ENCODE results near the gene NADK.

The NADK gene

DNA sequence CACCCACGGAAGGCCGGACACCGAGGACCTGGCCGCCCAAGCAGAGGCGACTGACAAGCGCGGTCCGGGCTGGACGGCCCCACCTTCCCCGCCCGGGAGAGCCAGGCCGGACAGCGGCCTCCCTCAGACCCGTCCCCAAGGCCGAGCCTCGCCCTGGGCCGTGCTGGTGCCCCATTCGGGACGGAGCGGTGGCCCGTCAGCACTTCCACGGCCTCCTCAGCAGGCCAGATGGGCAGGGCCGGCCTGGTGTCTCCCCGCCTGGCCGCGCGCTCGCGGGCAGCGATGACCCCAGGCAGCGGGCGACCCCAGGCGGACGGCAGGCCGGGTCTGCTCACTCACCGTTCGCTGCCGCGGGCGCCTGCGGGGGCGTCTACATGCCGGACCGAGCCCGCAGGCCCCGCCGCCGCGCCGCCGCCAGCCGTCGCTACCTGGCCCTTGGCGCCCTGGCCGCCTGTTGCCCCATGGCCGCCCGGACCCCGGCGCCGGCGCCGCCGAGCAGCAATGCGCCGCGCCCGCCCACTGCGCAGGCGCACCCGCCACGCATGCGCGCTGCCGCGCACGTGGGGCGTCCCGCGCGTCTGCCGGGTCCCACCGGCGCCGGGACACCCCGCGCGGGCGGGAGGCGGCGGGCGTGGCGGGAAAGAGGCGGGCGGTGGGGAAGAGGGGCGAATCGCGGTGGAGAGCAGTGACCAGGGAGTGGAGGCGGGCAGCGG is at the start of gene NADK:
Gene NADK (minus strand): TSS at position 521 of the 713 bp plus-strand sequence. CDS start 13,064 bp downstream, outside the sequence.
- DNase-seq (ENCODE audit: extremely low read depth in 1 of 2, low read depth in 1 of 2), result peak in 1 of 2 donors; percentile 62

- DNase-seq (ENCODE audit: extremely low read depth in 1 of 2, low read depth in 1 of 2), result no peak
Observed at GRCh38 chr1:1827089-1827848, 49.0 kb upstream of the NADK start.

- no peak for DNase-seq (ENCODE audit: extremely low read depth in 1 of 2, low read depth in 1 of 2)
Observed at GRCh38 chr1:1826356-1827088, 48.3 kb upstream of the NADK start.

GRCh38 chr1:1825217-1825616 is 46.9 kb upstream of the NADK start:
- DNase-seq (ENCODE audit: extremely low read depth in 1 of 2, low read depth in 1 of 2), result no peak

DNA sequence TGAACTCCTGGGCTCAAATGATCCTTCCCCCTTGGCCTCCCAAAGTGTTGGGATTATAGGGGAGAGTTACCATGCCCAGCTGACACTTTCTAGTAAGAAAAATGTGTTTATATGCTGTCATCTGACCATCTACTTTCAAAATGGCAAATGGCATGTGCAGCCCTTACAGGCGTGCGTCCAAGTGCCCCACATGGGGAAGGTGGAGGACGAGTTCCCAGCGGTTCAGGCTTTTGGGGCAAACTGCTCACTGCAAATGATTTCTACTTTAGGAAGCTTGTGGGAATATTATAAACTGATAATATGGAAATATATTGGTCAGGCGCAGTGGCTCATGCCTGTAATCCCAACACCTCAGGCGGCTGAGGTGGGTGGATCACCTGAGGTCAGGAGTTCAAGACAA is 41.5 kb upstream of the NADK start:
- DNase-seq (ENCODE audit: extremely low read depth in 1 of 2, low read depth in 1 of 2), result no peak

GRCh38 chr1:1817221-1817620 is 39.0 kb upstream of the NADK start:
- DNase-seq (ENCODE audit: extremely low read depth in 1 of 2, low read depth in 1 of 2), result no peak

DNA sequence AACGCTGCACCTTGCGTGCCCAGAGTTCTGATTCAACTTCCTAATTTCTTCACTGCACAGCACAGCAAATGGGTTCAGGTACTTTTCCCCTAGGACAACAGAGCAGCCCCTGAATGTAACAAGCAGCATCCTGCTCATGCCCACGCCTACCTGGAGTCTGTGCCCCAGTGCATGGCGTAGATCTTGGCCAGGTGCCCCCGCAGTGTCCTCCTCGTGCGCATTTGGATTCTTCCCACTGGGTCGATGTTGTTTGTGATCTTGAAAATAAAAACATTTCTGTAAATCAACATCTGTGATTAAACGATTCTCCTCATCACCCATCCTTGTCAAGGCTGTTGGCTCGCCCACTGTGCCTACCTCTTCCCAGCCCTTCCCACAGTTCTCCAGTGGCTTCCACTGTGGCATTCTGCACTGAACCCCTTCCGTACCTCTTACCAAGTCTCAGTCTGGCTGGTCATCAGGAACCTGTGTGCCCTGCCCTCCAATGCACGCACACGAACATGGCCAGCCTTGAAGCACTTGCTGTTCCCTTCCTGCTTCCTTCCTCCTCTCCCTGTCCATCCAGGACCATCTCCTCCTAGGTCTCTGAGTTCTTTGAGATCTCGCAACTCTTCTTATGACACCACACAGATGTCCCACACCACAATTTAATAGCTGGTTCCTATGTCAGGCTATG is 37.5 kb upstream of the NADK start:
- no peak for DNase-seq (ENCODE audit: extremely low read depth in 1 of 2, low read depth in 1 of 2)

DNA sequence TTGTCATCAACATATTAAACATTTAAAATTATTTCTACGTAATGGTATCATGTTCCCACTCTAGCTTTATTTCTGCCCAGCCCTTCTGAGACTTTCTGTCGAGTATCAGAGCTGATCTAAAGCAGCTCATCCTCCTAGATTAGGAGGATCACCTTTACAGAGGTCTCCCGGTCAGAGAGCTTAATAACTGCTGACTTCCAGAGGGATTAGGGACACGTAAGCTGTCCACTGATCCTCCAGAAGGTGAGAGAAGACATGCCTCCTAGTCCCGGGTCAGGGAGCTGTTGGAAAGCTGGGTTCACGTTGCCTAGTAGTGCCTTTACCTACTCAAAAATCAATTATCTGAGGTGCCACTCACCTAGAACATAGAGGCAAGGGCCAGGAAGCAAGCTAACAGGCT is 31.2 kb upstream of the NADK start:
- no peak for DNase-seq (ENCODE audit: extremely low read depth in 1 of 2, low read depth in 1 of 2)

DNA sequence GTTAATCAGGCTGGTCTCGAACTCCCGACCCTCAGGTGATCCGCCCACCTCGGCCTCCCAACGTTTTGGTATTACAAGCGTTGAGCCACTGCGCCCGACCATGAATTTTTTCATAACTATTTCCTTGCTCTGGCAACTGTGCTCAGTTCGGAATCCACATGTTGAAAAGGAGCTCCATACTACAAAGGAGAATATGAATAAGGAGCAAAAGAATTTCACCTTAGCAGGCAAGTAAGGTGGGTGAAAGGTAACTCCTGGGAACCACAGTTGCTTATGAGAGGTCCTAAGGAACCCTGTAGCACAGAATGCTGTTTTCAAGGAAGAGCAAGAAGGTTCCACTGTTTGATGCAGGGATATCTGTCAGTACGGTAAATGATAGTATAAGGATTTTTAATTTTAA is 29.9 kb upstream of the NADK start:
- no peak for DNase-seq (ENCODE audit: extremely low read depth in 1 of 2, low read depth in 1 of 2)

GRCh38 chr1:1806890-1807289 is 28.6 kb upstream of the NADK start:
- DNase-seq (ENCODE audit: extremely low read depth in 1 of 2, low read depth in 1 of 2), result no peak

DNA sequence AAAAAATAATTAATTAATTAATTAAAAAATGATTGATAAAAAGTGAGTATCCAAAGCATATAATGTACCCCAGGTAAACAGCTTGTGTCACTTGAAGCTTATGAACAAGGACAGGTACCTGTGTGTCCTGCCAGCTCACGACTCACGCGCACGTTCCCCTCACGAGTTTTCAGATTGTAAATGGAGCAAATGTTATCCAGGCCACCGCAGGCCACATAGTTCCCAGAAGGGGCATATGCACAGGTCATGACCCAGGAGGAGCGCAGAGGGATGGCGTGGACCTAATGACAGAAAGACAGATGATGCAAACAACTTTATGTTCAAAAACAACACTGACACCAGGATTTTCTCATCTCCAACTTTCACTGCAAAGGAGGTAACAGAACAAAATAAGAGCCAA is 26.0 kb upstream of the NADK start:
- no peak for DNase-seq (ENCODE audit: extremely low read depth in 1 of 2, low read depth in 1 of 2)

DNA sequence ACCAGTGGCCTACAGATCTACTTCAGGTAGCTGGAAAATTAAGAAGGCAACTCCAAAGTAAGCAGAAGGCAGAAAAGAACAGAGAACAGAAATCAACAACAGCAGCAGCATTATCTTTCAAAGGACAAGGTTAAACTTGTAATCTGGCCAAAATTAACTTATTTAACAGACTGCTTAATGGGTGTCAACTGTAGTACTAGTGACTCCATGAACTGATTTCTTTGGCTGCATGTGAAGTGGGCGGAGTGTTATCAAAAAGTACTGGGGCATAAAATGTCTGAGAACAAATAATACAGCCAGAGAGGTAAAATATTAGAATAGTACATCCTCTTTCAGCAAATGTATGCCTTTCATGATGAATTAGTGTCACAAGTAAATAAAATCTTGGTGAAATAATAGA is 24.6 kb upstream of the NADK start:
- no peak for DNase-seq (ENCODE audit: extremely low read depth in 1 of 2, low read depth in 1 of 2)

GRCh38 chr1:1799716-1800115 is 21.4 kb upstream of the NADK start:
- DNase-seq (ENCODE audit: extremely low read depth in 1 of 2, low read depth in 1 of 2), result no peak

- DNase-seq (ENCODE audit: extremely low read depth in 1 of 2, low read depth in 1 of 2), result no peak
Observed at GRCh38 chr1:1797731-1798341, 19.6 kb upstream of the NADK start.

DNA sequence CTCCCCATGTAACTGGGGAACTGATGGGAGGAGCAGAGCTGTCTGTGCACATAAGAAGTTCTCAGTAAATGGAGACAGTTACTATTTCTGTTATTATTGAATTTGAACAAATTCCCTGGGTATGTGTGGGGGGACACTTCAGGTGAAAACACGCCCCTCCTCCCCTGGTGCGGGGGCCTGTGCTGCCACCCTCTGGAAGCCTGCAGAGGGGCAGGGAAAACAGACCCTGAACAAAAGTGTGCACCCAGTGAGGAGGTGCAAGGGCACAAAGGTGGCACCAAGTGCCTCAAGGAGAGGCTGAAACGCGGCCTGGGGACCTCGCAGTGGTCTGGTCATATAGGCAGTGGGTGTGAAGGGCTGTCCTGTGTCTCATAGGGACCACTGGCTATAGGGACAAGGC is 18.2 kb upstream of the NADK start:
- no peak for DNase-seq (ENCODE audit: extremely low read depth in 1 of 2, low read depth in 1 of 2)

GRCh38 chr1:1794999-1795398 is 16.7 kb upstream of the NADK start:
- DNase-seq (ENCODE audit: extremely low read depth in 1 of 2, low read depth in 1 of 2), result no peak

GRCh38 chr1:1793481-1794244 is 15.4 kb upstream of the NADK start:
- no peak for DNase-seq (ENCODE audit: extremely low read depth in 1 of 2, low read depth in 1 of 2)

DNA sequence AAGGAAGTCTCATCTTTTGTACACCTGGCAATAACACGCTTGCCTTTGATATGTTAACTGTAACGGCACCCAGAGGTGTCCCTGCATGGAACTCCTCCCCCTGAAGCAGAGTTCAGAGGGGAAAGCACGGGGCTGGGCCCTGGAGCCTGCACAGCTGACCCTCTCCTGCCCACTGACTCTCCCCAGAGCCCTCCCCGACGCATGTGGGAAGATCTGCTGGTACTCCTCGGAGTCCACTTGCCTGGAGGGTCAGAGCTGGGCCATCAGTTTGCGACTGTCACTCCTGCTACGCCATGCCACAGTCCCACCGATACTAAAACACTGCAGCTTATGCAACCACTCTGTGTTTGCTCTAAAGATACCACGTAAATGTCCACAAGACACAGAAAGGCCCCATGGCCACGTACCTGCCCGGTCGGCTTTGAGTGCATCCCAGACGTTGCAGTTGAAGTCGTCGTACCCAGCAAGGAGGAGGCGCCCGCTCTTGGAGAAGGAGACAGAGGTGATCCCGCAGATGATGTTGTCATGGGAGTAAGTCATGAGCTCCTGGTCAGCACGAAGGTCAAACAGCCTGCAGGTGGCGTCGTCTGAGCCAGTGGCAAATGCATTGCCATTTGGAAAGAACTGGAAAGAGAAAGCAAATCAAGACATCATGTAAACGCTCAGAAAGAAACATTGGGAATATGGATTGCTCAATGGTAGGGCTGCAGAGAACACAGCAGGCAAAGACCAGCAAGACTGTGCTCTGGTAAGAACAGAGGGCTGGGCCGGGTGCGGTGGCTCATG is 10.6 kb upstream of the NADK start:
- DNase-seq (ENCODE audit: extremely low read depth in 1 of 2, low read depth in 1 of 2), result no peak

- DNase-seq (ENCODE audit: extremely low read depth in 1 of 2, low read depth in 1 of 2), result no peak
Observed at GRCh38 chr1:1788136-1788535, 9.9 kb upstream of the NADK start.

All from activated CD8-positive, alpha-beta memory T cell treated with anti-CD3 and anti-CD28 coated beads for 1 hour (primary cell).